Smooth muscle cell (in vitro differentiated cells): ENCODE results near the gene ZNF512. TPM values are rescaled to one million over a fixed set of nuclear protein-coding genes. Genes with fewer than 3 reads are reported as not detected.

Experiments
- DNase-seq: peaks from one replicate; lab custom pipeline; 2025; ENCODE audit not compliant: unreplicated experiment; lab: John Stamatoyannopoulos, UW
- H2AFZ ChIP-seq: fragments of 200-600 bp; sonication (generic); 2 replicates; pipeline ENCODE4 v1.6.0; 2016; ENCODE audit warnings: antibody characterized with exemption, low read depth, mild to moderate bottlenecking
- H3F3A ChIP-seq: fragments of 200-600 bp; sonication (generic); 2 replicates; pipeline ENCODE4 v1.6.0; 2017; ENCODE audit warnings: antibody characterized with exemption, low read depth
- H3K27ac ChIP-seq: fragments of 200-600 bp; sonication (generic); 2 replicates; pipeline ENCODE4 v1.5.1; 2016; ENCODE audit warnings: low read depth, mild to moderate bottlenecking
- H3K27me3 ChIP-seq: fragments of 200-600 bp; sonication (generic); 2 replicates; pipeline ENCODE4 v1.6.1; 2016; ENCODE audit warnings: low read depth, mild to moderate bottlenecking
- H3K36me3 ChIP-seq: fragments of 200-600 bp; sonication (generic); 2 replicates; pipeline ENCODE4 v1.5.1; 2016; ENCODE audit warnings: low read depth
- H3K4me1 ChIP-seq: fragments of 200-600 bp; sonication (generic); 2 replicates; pipeline ENCODE4 v1.5.1; 2016; ENCODE audit warnings: low read depth
- H3K4me2 ChIP-seq: fragments of 200-600 bp; sonication (generic); 2 replicates; pipeline ENCODE4 v1.6.0; 2016; ENCODE audit warnings: mild to moderate bottlenecking
- H3K4me3 ChIP-seq: fragments of 200-600 bp; sonication (generic); 2 replicates; pipeline ENCODE4 v1.5.1; 2016; ENCODE audit warnings: mild to moderate bottlenecking
- H3K79me2 ChIP-seq: fragments of 200-600 bp; sonication (generic); 2 replicates; pipeline ENCODE4 v1.6.0; 2016; ENCODE audit warnings: low read depth, mild to moderate bottlenecking
- H3K9ac ChIP-seq: fragments of 200-600 bp; sonication (generic); 2 replicates; pipeline ENCODE4 v1.6.0; 2016; ENCODE audit warnings: low read depth
- H3K9me3 ChIP-seq: fragments of 200-600 bp; sonication (generic); replicated peaks from 2 replicates; pipeline ENCODE4 v1.5.1; 2016; ENCODE audit warnings: low read depth
- H4K20me1 ChIP-seq: fragments of 200-600 bp; sonication (generic); 2 replicates; pipeline ENCODE4 v1.6.0; 2016; ENCODE audit warnings: low read depth
- CTCF ChIP-seq: fragments of 200-600 bp; sonication (generic); IDR thresholded peaks from 2 replicates; pipeline ENCODE4 v1.5.1; 2017; ENCODE audit warnings: borderline replicate concordance, mild to moderate bottlenecking, antibody characterized with exemption; ENCODE audit not compliant: insufficient read depth, poor library complexity, severe bottlenecking
- WGBS: methylation state at CpG from one replicate; pipeline ENCODE4 v1.1.7; 2016; ENCODE audit warnings: low lambda C conversion rate; 5-methylcytosine and 5-hydroxymethylcytosine counted together
- polyA plus RNA-seq: library from polyadenylated mRNA; unstranded; fragments of >200 nt; fragmentation: Nextera tagmentation; extraction: Ambion mirVana; gene quantifications from 2 replicates; pipeline ENCODE4 v1.2.1, GENCODE V29; 2016
- total RNA-seq: library from RNA; depleted of rRNA; stranded (reverse); fragments of >200 nt; gene quantifications from 2 replicates; pipeline ENCODE4 v1.2.3, GENCODE V29; 2014

ZNF512 gene
- total and polyA plus RNA-seq, 2 experiments from 2014 or later: 12.2 to 15.6 TPM

GRCh38 chr2:27647289-27647688 lies 64.4 kb downstream of the ZNF512 start:
- H3K79me2 ChIP-seq: no peaks in the 10 kb centered on the region
- no peak overlapping the region for H3K27ac ChIP-seq
- no peak overlapping the region for H3K4me2 ChIP-seq
- H3K9ac ChIP-seq: no peak overlapping the region
- H3K4me3 ChIP-seq: no peak overlapping the region
- no peak for DNase-seq
- no peaks in the 10 kb centered on the region for H3K4me1 ChIP-seq
- peaks cover 11% of the 10 kb centered on the region for H3K36me3 ChIP-seq
- H4K20me1 ChIP-seq: no peaks in the 10 kb centered on the region
- TF ChIP-seq CTCF: no peak
- no peak overlapping the region for H2AFZ ChIP-seq
- H3F3A ChIP-seq: peaks cover 4% of the 10 kb centered on the region
- no peaks in the 10 kb centered on the region for H3K27me3 ChIP-seq
- no peaks in the 10 kb centered on the region for H3K9me3 ChIP-seq

DNA sequence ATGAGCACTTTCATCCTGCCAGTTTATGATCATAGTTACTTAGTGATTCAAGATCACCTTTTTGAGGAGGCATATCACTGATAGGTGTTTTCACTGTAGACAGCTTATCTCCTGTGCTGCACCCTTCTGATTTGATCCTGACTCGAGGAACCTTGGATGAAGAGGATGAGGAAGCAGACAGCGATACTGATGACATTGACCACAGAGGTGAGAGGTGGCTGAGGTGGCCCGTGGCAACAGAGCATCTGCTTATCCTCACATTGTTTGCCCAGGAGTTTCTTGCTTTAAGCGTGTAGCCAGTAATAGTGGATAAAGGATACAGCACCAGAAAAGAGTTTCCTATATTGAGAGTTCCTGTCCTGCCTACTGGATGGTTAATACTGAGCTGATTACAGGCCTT lies 64.9 kb downstream of the ZNF512 start:
- no peak for TF ChIP-seq CTCF

GRCh38 chr2:27651056-27651455 lies 68.2 kb downstream of the ZNF512 start:
- TF ChIP-seq CTCF: no peak
- DNase-seq: no peak
- WGBS: 87% methylated on average over 4 of the region's 4 CpGs
- H3K4me1 ChIP-seq: no peaks in the 10 kb centered on the region
- H3K9ac ChIP-seq: no peak overlapping the region
- H2AFZ ChIP-seq: no peak overlapping the region
- H3K4me2 ChIP-seq: no peak overlapping the region
- H3K4me3 ChIP-seq: no peak overlapping the region
- H3K27ac ChIP-seq: no peak overlapping the region
- H3F3A ChIP-seq: peaks cover 4% of the 10 kb centered on the region
- peaks cover 21% of the 10 kb centered on the region for H3K36me3 ChIP-seq
- no peaks in the 10 kb centered on the region for H3K79me2 ChIP-seq
- no peaks in the 10 kb centered on the region for H3K9me3 ChIP-seq
- H4K20me1 ChIP-seq: no peaks in the 10 kb centered on the region
- no peaks in the 10 kb centered on the region for H3K27me3 ChIP-seq

More for the DNA sequence above, 64.9 kb downstream of the ZNF512 start:
- Histone ChIP-seq H3K79me2 (no peaks in the 10 kb centered on the region), H3K4me3 (no peak overlapping the region), H3K27me3 (no peaks in the 10 kb centered on the region), H3K9me3 (no peaks in the 10 kb centered on the region), H3K27ac (no peak overlapping the region), H3K4me2 (no peak overlapping the region), H3F3A (peaks cover 4% of the 10 kb centered on the region), H3K9ac (no peak overlapping the region), H2AFZ (no peak overlapping the region), H4K20me1 (no peaks in the 10 kb centered on the region), H3K4me1 (no peaks in the 10 kb centered on the region), H3K36me3 (peaks cover 11% of the 10 kb centered on the region)
- DNase-seq: no peak
- WGBS: 98% methylated on average over 4 of the region's 4 CpGs

DNA sequence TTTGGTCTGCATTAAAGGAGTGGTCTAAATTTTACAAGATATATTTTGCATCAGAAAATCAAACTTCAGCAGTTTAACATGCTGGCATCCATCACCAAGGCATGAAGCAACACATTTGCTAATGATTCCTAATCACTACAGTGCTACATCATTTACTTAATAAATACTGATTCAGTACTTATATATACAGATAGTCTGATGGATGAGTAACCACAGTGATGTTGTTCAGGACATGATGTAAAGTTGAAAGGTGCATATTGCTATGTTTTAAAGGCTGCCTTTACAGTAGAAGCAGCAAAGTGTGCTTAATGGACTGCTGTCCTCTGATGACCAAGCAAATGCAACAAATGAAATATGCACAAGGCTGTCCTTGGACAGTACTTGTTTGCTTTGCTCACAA lies 69.5 kb downstream of the ZNF512 start:
- TF ChIP-seq CTCF: no peak
- H3F3A ChIP-seq: peaks cover 4% of the 10 kb centered on the region
- DNase-seq: no peak
- no peaks in the 10 kb centered on the region for H3K27me3 ChIP-seq
- H2AFZ ChIP-seq: no peak overlapping the region
- no peaks in the 10 kb centered on the region for H3K79me2 ChIP-seq
- no peak overlapping the region for H3K4me3 ChIP-seq
- H3K9ac ChIP-seq: no peak overlapping the region
- no peaks in the 10 kb centered on the region for H3K4me1 ChIP-seq
- H3K9me3 ChIP-seq: no peaks in the 10 kb centered on the region
- H3K36me3 ChIP-seq: peaks cover 21% of the 10 kb centered on the region
- no peaks in the 10 kb centered on the region for H4K20me1 ChIP-seq
- H3K27ac ChIP-seq: no peak overlapping the region
- H3K4me2 ChIP-seq: no peak overlapping the region
